NCI-H524 (cell line): ENCODE measurements around the gene RASSF6.
"Not testable (repeated sequence)": the region's sequence is repeated elsewhere in the genome, so short reads cannot be mapped to it uniquely, and the experiment has no call there.

Experiments
- DNase-seq, 2 experiments: peaks; one replicate each; lab custom pipeline; 2025; lab: John Stamatoyannopoulos, UW

RASSF6 gene

DNA sequence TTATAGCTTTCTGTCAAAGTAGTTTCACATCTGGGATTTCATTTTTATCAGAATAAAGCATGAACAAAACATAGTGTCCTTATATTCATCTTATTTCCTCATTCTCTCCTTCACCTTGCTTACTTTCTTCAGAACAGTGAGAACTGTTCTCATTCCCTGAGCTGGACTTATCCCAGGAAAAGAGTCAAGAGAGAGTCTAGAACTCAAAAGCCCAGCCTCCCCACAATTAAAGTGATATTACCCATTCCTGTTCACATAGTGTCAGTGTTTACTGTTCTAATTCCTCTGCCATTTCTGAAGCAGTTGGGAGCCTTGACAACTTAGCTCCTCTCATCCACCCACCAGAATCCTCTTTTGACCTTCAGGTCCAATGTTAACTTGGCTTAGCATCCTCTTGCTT lies 42.9 kb downstream of the RASSF6 start:
- no peak for DNase-seq

DNA sequence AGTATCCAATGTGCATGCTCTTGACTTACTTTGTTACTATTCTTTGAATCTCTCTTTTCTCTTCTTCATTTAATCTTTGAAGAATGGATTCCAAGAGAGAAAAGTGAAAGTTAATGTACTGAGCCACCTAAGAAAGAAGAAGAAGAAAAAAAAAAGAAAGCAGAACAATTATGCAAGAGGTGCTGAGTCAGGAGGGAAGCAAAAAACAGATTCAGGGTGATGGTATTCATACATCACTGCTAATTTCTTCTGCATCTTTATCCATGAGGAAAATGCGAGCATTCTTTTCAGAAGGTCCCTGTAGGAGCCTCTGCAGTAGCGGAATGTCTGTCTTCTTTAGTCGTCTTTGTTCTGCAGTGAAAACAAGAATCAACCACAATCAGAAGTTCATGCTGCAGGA lies 43.9 kb downstream of the RASSF6 start:
- no peak for DNase-seq

DNA sequence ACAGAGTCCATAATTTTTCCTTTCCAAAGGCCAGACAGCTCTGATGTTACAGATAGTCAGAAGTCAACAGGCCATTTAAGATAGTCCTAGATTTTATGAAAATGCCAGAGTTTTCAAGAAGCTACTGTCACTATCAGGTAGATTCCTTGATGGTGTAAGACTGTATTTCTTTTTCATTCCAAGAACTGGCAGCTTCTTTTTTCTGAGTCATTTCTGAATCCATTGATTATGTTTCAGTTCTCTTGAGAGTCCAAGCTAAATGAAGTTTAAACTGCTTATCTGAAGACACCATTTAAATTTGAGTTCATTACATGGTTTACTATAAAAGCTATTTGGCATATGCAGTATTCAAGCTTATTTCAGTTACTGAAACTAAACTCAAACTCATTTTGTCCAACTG lies 44.6 kb downstream of the RASSF6 start:
- no peak for DNase-seq

DNA sequence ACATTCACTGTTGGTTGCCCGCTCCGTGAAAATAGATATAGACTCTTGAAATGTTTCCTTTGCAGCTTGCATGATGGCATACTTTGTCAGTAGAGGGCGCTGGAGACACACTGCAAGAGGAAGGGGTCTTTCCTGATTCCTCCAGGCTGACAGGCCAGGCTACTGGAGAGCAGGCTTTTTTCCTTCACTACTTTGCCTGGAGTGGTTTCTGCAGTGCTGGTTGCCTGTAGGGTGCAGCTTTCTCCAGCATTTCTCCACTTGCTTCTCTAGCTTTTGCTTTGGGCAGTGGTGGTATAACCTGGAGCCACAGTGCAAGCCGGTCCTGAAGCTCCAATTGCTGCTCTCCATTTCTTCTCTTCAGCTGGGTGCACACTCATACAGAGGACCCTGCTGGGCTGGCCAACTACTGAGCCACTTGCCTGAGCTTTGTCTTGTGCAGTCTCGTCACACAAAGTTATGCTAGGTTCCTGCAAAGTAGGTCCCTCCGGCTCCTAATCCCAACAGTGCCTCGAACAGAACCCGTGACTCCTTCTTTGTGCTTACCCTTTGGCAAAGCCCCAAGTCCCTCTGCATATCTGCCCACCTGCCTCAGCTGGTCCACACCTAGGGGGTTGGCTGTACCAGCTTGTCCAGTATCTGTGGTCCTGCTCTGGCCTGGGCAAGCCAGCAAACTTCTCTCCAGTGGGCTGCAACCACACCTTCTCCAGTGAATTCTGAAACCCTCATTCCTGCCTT lies 46.3 kb downstream of the RASSF6 start:
- peak; percentile 47 to 73 for DNase-seq

DNA sequence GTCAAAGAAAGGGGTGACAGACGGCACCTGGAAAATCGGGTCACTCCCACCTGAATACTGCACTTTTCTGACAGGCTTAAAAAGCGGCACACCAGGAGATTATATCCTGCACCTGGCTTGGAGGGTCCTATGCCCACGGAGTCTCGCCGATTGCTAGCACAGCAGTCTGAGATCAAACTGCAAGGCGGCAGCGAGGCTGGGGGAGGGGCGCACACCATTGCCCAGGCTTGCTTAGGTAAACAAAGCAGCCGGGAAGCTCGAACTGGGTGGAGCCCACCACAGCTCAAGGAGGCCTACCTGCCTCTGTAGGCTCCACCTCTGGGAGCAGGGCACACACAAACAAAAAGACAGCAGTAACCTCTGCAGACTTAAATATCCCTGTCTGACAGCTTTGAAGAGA lies 69.4 kb downstream of the RASSF6 start:
- not testable (repeated sequence) for DNase-seq

DNA sequence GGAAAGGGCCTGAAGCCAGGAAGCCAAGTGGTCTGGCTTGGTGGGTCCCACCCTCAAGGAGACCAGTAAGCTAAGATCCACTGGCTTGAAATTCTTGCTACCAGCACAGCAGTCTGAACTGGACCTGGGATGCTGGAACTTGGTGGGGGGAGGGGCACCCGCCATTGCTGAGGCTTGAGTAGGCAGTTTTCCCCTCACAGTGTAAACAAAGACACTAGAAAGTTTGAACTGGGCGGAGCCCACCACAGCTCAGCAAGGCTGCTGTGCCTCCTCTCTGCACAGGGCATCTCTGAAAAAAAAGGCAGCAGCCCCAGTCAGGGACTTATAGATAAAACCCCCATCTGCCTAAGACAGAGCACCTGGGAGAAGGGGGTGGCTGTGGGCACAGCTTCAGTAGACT lies 75.6 kb downstream of the RASSF6 start:
- DNase-seq: no peak

DNA sequence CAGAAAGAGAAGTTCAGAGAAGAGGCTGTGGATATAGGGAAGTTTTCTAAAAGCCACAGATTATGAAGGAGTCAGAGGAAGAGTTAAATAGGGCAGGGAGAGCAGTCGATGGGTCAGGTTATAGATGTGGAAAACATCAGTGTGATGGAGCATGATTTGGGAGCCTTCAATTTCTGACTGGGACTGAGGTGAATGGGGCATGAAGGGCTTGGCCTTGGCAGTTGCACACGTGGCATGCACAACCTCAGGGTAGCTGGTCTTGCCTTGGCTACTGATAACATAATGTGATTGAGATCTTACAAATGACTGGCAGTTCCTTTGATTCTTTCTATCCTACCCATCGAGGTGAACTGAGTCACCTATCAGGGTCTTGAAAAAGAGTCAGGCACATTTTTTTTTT lies 79.0 kb downstream of the RASSF6 start:
- DNase-seq: no peak

DNA sequence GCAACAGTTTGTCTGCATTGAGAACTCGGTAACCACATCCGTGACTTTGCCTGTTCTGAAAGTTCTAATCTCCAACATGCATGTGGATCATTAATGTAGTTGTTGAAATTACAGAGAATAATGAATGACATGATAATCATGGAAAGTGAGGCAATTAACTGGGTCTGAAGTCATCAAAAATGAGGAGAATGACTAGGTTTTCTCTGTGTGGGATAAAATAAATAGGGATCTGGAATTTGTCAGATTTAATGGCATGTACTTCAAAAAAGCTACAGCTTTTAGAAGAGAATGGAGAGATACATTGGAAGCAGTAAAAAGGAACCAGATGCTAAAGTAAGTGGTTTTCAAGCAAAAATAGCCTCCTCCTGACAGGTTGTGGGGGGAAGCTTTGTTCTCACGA lies 79.4 kb downstream of the RASSF6 start:
- no peak for DNase-seq

DNA sequence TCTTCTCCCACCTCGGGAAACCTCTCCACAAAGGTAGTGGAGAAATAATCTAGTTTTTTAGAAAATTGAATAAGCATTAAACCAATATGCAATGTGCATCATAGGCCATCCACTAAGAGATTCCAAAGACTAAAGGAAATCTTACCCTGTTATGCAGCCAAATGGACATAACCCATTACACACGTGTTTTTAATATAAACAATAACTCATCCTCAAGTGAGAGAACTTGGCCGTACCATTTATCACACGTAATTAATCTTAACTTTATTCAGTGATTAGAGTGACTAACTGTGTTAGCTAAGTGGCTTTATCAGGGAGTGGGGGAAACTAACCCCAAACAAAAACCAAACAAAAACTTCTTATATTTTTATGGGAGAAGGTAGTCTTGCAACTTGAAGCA lies 80.8 kb downstream of the RASSF6 start:
- DNase-seq: no peak

DNA sequence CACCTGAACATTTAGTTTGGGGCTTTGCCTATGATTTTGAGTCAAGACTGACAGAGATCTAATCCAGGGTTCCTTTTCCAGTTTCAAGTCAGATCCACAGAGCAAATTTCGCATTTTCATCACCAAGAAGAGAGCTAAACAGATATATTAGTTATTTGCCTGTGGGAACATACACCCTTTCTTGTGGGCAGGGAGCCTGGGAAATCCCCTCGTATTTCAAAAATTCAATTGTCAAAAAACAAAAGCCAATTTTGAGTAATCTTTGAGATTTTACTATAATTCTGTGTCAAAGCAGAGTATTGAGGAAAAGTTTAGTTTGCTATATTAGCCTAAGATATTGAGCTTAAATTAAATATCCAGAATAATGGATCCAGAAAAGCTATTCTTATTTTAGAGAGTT lies 82.1 kb downstream of the RASSF6 start:
- no peak for DNase-seq

DNA sequence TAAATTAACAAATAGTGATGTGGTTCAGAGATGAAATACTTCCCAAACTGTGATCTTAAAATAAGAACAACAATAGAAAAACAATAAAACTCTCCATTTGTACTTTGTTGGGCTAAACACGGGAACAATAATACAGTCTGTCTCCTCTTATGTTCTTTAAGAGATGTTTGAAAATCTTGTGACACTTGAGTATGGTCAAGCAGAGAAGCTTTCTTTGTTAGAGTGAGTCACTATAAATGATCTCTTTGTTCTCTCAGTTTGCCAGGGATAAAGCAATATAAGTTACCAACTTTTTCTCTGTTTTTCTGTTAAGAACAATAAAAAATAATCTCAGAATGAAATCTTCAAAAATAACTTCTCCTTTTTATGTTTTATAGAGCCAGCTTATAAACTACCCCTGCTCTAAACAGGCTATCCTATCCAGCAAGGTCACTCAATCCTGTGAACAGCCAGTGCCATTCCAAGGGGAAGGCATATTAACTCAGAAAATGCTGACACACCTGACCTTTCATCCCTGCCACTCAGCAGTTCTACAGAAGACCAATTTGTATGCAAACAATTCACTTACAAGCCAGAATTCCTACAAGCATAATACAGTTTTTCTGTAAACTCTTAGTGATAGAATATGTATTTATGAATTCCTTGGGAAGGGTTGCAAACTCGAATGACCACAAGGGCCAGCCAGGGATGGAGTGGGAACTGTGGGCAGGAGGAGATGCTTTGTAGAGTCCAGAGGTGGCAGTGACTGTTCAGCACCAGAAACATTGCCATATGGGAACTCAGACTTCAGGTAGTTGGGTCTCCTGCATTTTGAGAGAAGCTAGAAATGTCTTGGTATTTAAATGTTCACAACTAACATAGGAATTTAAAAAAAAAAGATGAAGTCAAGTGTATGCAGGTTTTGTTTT lies 86.5 kb downstream of the RASSF6 start:
- no peak for DNase-seq

DNA sequence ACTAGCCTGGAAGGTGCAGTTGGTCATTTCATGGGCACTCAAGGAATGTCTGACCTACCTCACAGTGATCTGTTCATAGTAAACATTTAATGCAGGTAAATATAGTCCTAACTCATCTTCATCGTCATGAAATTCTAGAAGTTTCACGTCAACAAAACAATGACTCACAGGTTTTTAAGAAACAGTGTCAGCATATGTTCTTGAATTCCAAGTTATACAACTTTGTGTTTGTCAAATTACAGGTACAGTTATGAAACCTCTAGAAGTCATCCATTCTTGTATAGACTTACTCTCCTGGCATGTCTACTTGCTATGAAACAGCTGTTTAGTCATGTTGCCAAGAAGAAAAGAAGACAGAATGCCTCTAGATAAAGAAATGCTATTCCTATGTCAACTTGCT lies 92.1 kb downstream of the RASSF6 start:
- DNase-seq: no peak

DNA sequence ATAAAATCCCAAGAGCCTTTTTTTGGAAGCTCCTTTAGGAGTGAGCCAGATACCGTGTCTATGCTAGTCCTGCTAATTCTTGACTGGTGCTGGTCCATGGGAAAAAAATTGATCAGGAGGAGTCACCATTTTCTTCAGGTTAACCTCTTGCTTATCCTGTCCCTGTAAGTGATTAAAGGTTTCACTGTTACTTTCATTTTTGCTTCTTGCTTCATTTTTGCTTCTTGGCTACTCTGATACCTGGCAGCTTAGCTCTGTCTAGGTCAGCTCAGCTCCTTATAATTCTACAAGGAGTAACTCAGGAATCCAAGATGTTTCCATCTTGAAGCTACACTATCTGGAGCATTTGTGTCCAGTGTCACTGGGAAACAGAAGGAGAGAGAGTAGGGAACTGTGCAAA lies 93.0 kb downstream of the RASSF6 start:
- no peak for DNase-seq

DNA sequence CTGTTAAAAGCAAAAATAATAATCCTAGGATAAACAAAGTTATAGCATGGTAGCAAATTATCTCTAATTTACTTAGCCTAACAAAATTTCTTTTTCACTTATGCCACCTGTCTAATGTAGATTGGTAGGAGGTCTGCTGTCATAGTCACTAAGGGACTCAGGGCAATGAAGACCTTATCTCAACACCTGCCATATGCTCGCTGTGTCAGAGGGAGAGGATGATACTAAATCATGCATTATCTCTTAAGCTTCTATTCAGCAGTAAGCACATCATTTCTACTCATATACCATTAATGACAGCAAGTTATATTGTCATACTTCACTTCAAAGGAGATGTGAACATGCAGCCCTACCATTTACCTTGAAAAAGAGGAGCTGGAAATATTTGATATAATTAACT lies 94.6 kb downstream of the RASSF6 start:
- peak in 1 of 2 experiments; percentile 36 for DNase-seq

DNA sequence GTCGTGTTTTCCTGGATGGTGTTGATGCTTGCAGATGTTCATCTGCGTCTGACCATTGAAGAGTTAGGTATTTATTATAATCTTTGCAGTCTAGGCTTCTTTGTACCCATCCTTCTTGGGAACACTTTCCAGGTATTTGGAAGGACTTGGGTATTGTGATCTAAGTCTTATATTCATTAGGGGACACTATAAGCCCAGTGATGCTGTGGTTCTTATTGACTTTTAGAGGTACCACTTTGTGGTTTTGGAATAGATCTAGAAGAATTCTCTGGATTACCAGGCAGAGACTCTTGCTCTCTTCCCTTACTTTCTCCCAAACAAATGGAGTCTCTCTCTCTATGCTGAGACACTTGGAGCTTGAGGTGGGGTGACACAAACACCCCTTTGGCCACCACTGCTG lies 97.1 kb downstream of the RASSF6 start:
- no peak for DNase-seq
